SK-N-SH (cell line): ENCODE results near the gene NUP50. TPM values are rescaled to one million over a fixed set of nuclear protein-coding genes. Genes with fewer than 3 reads are reported as not detected.

Experiments used
- CTCF ChIA-PET: fragments of 300-600, 350-600 bp; formaldehyde crosslinking; extraction: SDS; loops from one replicate; lab custom pipeline; 2021; lab: Yijun Ruan, JAX
- POLR2A ChIA-PET: fragments of 350-600 bp; sonication (Branson Sonifier 250); formaldehyde crosslinking; extraction: SDS; loops from one replicate; lab custom pipeline; 2020; ENCODE audit warnings: antibody characterized with exemption, inconsistent platforms; lab: Yijun Ruan, JAX
- DNase-seq: peaks from one replicate; pipeline ENCODE4 v3.0.0; 2012
- H2AFZ ChIP-seq: fragments of 200-600 bp; sonication (generic); 2 replicates; pipeline ENCODE4 v1.8.1; 2016; ENCODE audit warnings: antibody characterized with exemption, mild to moderate bottlenecking, low read depth
- H3F3A ChIP-seq: fragments of 200-600 bp; sonication (generic); replicated peaks from 2 replicates; pipeline ENCODE3; 2016; ENCODE audit warnings: antibody characterized with exemption, mild to moderate bottlenecking; ENCODE audit not compliant: insufficient read depth
- H3K27ac ChIP-seq, 2 experiments: fragments of 200-500 bp in 1 of 2; fragments of 200-600 bp in 1 of 2; sonication (Bioruptor generic) in 1 of 2; sonication (generic), shearing (Covaris generic) in 1 of 2; 2 replicates each; pipeline versions ENCODE4 v1.5.1 to v1.6.1; 2014 to 2016; ENCODE audit warnings: low read depth in 2 of 2, inconsistent platforms in 1 of 2, low read length in 1 of 2, mild to moderate bottlenecking in 1 of 2, mixed read lengths in 1 of 2
- H3K27me3 ChIP-seq: fragments of 200-600 bp; sonication (generic), shearing (Covaris generic); 2 replicates; pipeline ENCODE4 v1.6.1; 2016; ENCODE audit warnings: mixed run types; ENCODE audit not compliant: insufficient read depth
- H3K36me3 ChIP-seq, 2 experiments: fragments of 200-500 bp in 1 of 2; fragments of 200-600 bp in 1 of 2; sonication (Bioruptor generic) in 1 of 2; sonication (generic) in 1 of 2; replicated peaks in 1 of 2; 2 replicates each; pipeline versions ENCODE3 to v1.5.1; 2014 to 2016; ENCODE audit warnings: low read length in 1 of 2, mild to moderate bottlenecking in 1 of 2; ENCODE audit not compliant: insufficient read depth in 2 of 2, control insufficient read depth in 1 of 2
- H3K4me1 ChIP-seq, 2 experiments: fragments of 200-500 bp in 1 of 2; fragments of 200-600 bp in 1 of 2; sonication (Bioruptor generic) in 1 of 2; sonication (generic), shearing (Covaris generic) in 1 of 2; 2 replicates each; pipeline versions ENCODE4 v1.5.1 to v1.6.1; 2014 to 2016; ENCODE audit warnings: low read depth in 1 of 2, low read length in 1 of 2, mixed run types in 1 of 2; ENCODE audit not compliant: insufficient read depth in 2 of 2, control insufficient read depth in 1 of 2
- H3K4me2 ChIP-seq: fragments of 200-600 bp; sonication (generic), shearing (Covaris generic); 2 replicates; pipeline ENCODE4 v1.6.1; 2017; ENCODE audit warnings: mixed run types
- H3K4me3 ChIP-seq, 2 experiments: fragments of 200-500 bp in 1 of 2; fragments of 200-600 bp in 1 of 2; sonication (Bioruptor generic) in 1 of 2; sonication (generic), shearing (Covaris generic) in 1 of 2; 2 replicates each; pipeline versions ENCODE4 v1.5.1 to v1.8.1; 2014 to 2016; ENCODE audit warnings: low read depth in 2 of 2, inconsistent platforms in 1 of 2, low read length in 1 of 2, mild to moderate bottlenecking in 1 of 2, mixed read lengths in 1 of 2, moderate library complexity in 1 of 2
- H3K79me2 ChIP-seq: fragments of 200-600 bp; sonication (generic); 2 replicates; pipeline ENCODE4 v1.8.1; 2017; ENCODE audit warnings: mild to moderate bottlenecking; ENCODE audit not compliant: insufficient read depth
- H3K9ac ChIP-seq: fragments of 200-600 bp; sonication (generic); 2 replicates; pipeline ENCODE4 v1.6.1; 2017; ENCODE audit warnings: mixed run types
- H3K9me2 ChIP-seq: fragments of 200-600 bp; sonication (generic); 2 replicates; pipeline ENCODE4 v1.6.1; 2017; ENCODE audit warnings: mixed run types
- H3K9me3 ChIP-seq: fragments of 200-600 bp; sonication (generic); 2 replicates; pipeline ENCODE4 v1.6.1; 2017; ENCODE audit warnings: mixed run types, mild to moderate bottlenecking, moderate library complexity
- H4K20me1 ChIP-seq: fragments of 200-600 bp; sonication (generic); 2 replicates; pipeline ENCODE4 v1.6.1; 2017; ENCODE audit warnings: mild to moderate bottlenecking, mixed run types; ENCODE audit not compliant: insufficient read depth
- CHD2 ChIP-seq: fragments of 150-350 bp; IDR thresholded peaks from 2 replicates; pipeline ENCODE4 v1.6.1; 2018; ENCODE audit warnings: low read length; ENCODE audit not compliant: partially characterized antibody
- ELF1 ChIP-seq: IDR thresholded peaks from 2 replicates; pipeline ENCODE4 v1.4.0; 2012
- FOSL2 ChIP-seq: IDR thresholded peaks from 2 replicates; pipeline ENCODE4 v1.4.0; 2012; ENCODE audit warnings: low read depth, mild to moderate bottlenecking, moderate library complexity, borderline replicate concordance
- FOXJ3 ChIP-seq: sonication (generic); formaldehyde crosslinking; IDR thresholded peaks from 2 replicates; pipeline ENCODE4 v1.5.1; 2020; ENCODE audit warnings: mild to moderate bottlenecking, missing genetic modification reagents
- GATA2 ChIP-seq: sonication (generic); formaldehyde crosslinking; IDR thresholded peaks from 2 replicates; pipeline ENCODE4 v1.5.0; 2020; ENCODE audit warnings: mild to moderate bottlenecking, missing genetic modification reagents
- JUND ChIP-seq: IDR thresholded peaks from 2 replicates; pipeline ENCODE4 v1.4.0; 2012
- NFIC ChIP-seq: IDR thresholded peaks from 2 replicates; pipeline ENCODE4 v1.4.0; 2012; ENCODE audit warnings: borderline replicate concordance
- NRF1 ChIP-seq: IDR thresholded peaks from 2 replicates; pipeline ENCODE4 v1.6.1; 2012; ENCODE audit warnings: low read depth, mild to moderate bottlenecking, low read length
- POLR2AphosphoS5 ChIP-seq: IDR thresholded peaks from 2 replicates; pipeline ENCODE4 v1.6.1; 2012; ENCODE audit warnings: low read depth, low read length
- RCOR1 ChIP-seq: fragments of 150-350 bp; IDR thresholded peaks from 2 replicates; pipeline ENCODE4 v1.6.1; 2017; ENCODE audit warnings: antibody characterized with exemption, low read length
- RFX5 ChIP-seq: IDR thresholded peaks from 2 replicates; pipeline ENCODE4 v1.6.1; 2012; ENCODE audit warnings: mild to moderate bottlenecking, improper control_type of control experiment, low read length
- SIN3A ChIP-seq: IDR thresholded peaks from 2 replicates; pipeline ENCODE4 v1.6.1; 2012; ENCODE audit warnings: low read depth, mild to moderate bottlenecking, low read length, moderate library complexity, borderline replicate concordance
- TCF12 ChIP-seq: IDR thresholded peaks from 2 replicates; pipeline ENCODE4 v1.4.0; 2012
- USF2 ChIP-seq: fragments of 150-350 bp; IDR thresholded peaks from 2 replicates; pipeline ENCODE4 v1.6.1; 2017; ENCODE audit warnings: antibody characterized with exemption, low read length, low read depth, borderline replicate concordance
- WGBS: methylation state at CpG from one replicate; pipeline ENCODE4 v1.1.6; 2017; ENCODE audit warnings: low lambda C conversion rate; 5-methylcytosine and 5-hydroxymethylcytosine counted together
- polyA plus RNA-seq, 3 experiments: library from polyadenylated mRNA; depleted of rRNA; stranded (reverse); fragments of >200 nt; gene quantifications; 2 replicates each; pipeline ENCODE4 v1.2.3, GENCODE V29; 2012
- TF ChIP-seq, protein P1 (sequence below): IDR thresholded peaks from 2 replicates; pipeline ENCODE4 v1.4.0; 2012; ENCODE audit warnings: low read depth, borderline replicate concordance
- TF ChIP-seq, protein P2 (sequence below): fragments of 200-600 bp; sonication (generic); IDR thresholded peaks from 2 replicates; pipeline ENCODE4 v1.6.1; 2017; ENCODE audit warnings: antibody characterized with exemption, mild to moderate bottlenecking, moderate library complexity
- TF ChIP-seq, protein P3 (sequence below): fragments of 150-350 bp; IDR thresholded peaks from 2 replicates; pipeline ENCODE4 v1.6.1; 2016; ENCODE audit warnings: mild to moderate bottlenecking, low read depth, low read length

NUP50 gene
- polyA plus RNA-seq, 1 of the 3 experiments (the other 2 are of a cell fraction): 4.7 TPM

- TF ChIP-seq, protein P1, sequence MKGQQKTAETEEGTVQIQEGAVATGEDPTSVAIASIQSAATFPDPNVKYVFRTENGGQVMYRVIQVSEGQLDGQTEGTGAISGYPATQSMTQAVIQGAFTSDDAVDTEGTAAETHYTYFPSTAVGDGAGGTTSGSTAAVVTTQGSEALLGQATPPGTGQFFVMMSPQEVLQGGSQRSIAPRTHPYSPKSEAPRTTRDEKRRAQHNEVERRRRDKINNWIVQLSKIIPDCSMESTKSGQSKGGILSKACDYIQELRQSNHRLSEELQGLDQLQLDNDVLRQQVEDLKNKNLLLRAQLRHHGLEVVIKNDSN: no peak
- TF ChIP-seq GATA2 (CRISPR knock-in tag) (no peak), FOSL2 (no peak), CHD2 (no peak), RCOR1 (no peak), POLR2AphosphoS5 (no peak), SIN3A (no peak)
- TF ChIP-seq, protein P2, sequence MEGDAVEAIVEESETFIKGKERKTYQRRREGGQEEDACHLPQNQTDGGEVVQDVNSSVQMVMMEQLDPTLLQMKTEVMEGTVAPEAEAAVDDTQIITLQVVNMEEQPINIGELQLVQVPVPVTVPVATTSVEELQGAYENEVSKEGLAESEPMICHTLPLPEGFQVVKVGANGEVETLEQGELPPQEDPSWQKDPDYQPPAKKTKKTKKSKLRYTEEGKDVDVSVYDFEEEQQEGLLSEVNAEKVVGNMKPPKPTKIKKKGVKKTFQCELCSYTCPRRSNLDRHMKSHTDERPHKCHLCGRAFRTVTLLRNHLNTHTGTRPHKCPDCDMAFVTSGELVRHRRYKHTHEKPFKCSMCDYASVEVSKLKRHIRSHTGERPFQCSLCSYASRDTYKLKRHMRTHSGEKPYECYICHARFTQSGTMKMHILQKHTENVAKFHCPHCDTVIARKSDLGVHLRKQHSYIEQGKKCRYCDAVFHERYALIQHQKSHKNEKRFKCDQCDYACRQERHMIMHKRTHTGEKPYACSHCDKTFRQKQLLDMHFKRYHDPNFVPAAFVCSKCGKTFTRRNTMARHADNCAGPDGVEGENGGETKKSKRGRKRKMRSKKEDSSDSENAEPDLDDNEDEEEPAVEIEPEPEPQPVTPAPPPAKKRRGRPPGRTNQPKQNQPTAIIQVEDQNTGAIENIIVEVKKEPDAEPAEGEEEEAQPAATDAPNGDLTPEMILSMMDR: no peak
Observed at GRCh38 chr22:45125188-45125587, 38.5 kb upstream of the NUP50 start (continued).

DNA sequence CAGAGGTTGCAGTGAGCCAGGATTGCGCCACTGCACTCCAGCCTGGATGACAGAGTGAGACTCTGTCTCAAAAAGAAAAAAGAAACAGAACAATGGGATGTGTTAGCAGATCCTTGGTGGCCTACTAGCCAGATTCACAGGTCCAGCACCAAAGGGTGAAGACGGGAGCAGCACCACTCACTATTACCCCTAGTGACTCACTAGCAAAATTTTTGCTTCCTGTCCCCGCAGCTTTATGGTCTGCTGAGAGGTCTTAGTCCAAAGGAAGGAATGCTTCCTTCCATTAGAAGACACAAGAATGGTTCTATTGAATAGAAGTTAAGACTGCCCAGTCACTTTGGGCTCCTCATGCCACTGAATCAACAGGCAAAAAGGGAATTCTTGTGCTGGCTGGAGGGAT lies 35.9 kb upstream of the NUP50 start:
- no peak for TF ChIP-seq TCF12
- TF ChIP-seq JUND: no peak
- TF ChIP-seq GATA2 (CRISPR knock-in tag): no peak
- TF ChIP-seq FOXJ3 (CRISPR knock-in tag): no peak
- no peak for TF ChIP-seq ELF1
- TF ChIP-seq NFIC: no peak
- no peak for TF ChIP-seq NRF1
- no peak for TF ChIP-seq USF2
- TF ChIP-seq RFX5: no peak
- no peak for TF ChIP-seq CHD2
- TF ChIP-seq, protein P3, sequence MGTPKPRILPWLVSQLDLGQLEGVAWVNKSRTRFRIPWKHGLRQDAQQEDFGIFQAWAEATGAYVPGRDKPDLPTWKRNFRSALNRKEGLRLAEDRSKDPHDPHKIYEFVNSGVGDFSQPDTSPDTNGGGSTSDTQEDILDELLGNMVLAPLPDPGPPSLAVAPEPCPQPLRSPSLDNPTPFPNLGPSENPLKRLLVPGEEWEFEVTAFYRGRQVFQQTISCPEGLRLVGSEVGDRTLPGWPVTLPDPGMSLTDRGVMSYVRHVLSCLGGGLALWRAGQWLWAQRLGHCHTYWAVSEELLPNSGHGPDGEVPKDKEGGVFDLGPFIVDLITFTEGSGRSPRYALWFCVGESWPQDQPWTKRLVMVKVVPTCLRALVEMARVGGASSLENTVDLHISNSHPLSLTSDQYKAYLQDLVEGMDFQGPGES: no peak
- no peak overlapping the region for H2AFZ ChIP-seq
- no peaks in the 10 kb centered on the region for H3K27me3 ChIP-seq

More for the DNA sequence above, 35.9 kb upstream of the NUP50 start:
- Histone ChIP-seq H3K79me2 (no peaks in the 10 kb centered on the region), H4K20me1 (no peaks in the 10 kb centered on the region), H3K9me2 (no peaks in the 10 kb centered on the region), H3K4me3 (no peak overlapping the region), H3K4me2 (no peak overlapping the region), H3K36me3 (no peaks in the 10 kb centered on the region), H3K9ac (no peak overlapping the region), H3K27ac (no peak overlapping the region), H3K9me3 (no peaks in the 10 kb centered on the region), H3K4me1 (no peaks in the 10 kb centered on the region; a peak in 1 of 4 replicates), H3F3A (peaks cover 3% of the 10 kb centered on the region)
- POLR2A ChIA-PET: no interaction called here
- 56% methylated on average over 3 of the region's 3 CpGs for WGBS
- CTCF ChIA-PET: interaction anchor here (0.7 kb wide), 1 partner anchor 10 kb away, joined by 3 read pairs; no protein-coding TSS in a partner anchor
- DNase-seq: no peak
